Liver (tissue), 9 donors: ENCODE measurements around the gene HIP1. TPM values are rescaled to one million over a fixed set of nuclear protein-coding genes. Genes with fewer than 3 reads are reported as not detected.

ENCODE experiments used
- DNase-seq: peaks from one replicate; pipeline ENCODE4 v3.0.0-alpha.2; 2017; ENCODE audit warnings: low spot score
- H3K27ac ChIP-seq, 2 donors: one replicate each; pipeline ENCODE4 v1.7.0; 2013; ENCODE audit warnings: inconsistent platforms in 2 of 2, low read length in 2 of 2, control low read depth in 1 of 2, low read depth in 1 of 2, mild to moderate bottlenecking in 1 of 2
- H3K27me3 ChIP-seq, 4 donors: one replicate each; pipeline versions ENCODE4 v1.6.1 to v1.7.0; 2013; ENCODE audit warnings: low read length in 3 of 4, inconsistent platforms in 1 of 4, mild to moderate bottlenecking in 1 of 4, moderate library complexity in 1 of 4; ENCODE audit not compliant: control insufficient read depth in 4 of 4, insufficient read depth in 4 of 4
- H3K36me3 ChIP-seq, 4 donors: one replicate each; pipeline versions ENCODE4 v1.6.1 to v1.7.0; 2013; ENCODE audit warnings: low read length in 3 of 4, mild to moderate bottlenecking in 3 of 4, low read depth in 1 of 4, moderate library complexity in 1 of 4; ENCODE audit not compliant: control insufficient read depth in 4 of 4, insufficient read depth in 3 of 4
- H3K4me1 ChIP-seq, 4 donors: one replicate each; pipeline versions ENCODE4 v1.6.1 to v1.7.0; 2013; ENCODE audit warnings: low read length in 3 of 4, mild to moderate bottlenecking in 3 of 4, moderate library complexity in 1 of 4; ENCODE audit not compliant: control insufficient read depth in 4 of 4, insufficient read depth in 4 of 4
- H3K4me3 ChIP-seq, 3 donors: one replicate each; pipeline versions ENCODE4 v1.6.1 to v1.7.0; 2013; ENCODE audit warnings: low read length in 3 of 3, control low read depth in 1 of 3, low read depth in 1 of 3, mild to moderate bottlenecking in 1 of 3
- H3K9ac ChIP-seq, 2 donors: one replicate each; pipeline ENCODE4 v1.7.0; 2013; ENCODE audit warnings: low read length in 2 of 2, mild to moderate bottlenecking in 2 of 2, moderate library complexity in 2 of 2, control low read depth in 1 of 2, low read depth in 1 of 2
- H3K9me3 ChIP-seq, 4 donors: one replicate each; pipeline versions ENCODE4 v1.6.1 to v1.7.0; 2013; ENCODE audit warnings: low read length in 3 of 4; ENCODE audit not compliant: control insufficient read depth in 4 of 4
- EGR1 ChIP-seq, 2 donors: IDR thresholded peaks; 2 replicates each; pipeline ENCODE4 v1.6.1; 2016 to 2018; ENCODE audit warnings: antibody characterized with exemption in 2 of 2, low read depth in 2 of 2
- FOXA1 ChIP-seq: IDR thresholded peaks from 2 replicates; pipeline ENCODE4 v1.6.1; 2016; ENCODE audit warnings: antibody characterized with exemption
- FOXA2 ChIP-seq: IDR thresholded peaks from 2 replicates; pipeline ENCODE4 v1.6.1; 2016; ENCODE audit warnings: antibody characterized with exemption
- GABPA ChIP-seq, 2 donors: IDR thresholded peaks in 1 of 2; conservative IDR thresholded peaks in 1 of 2; 2 replicates each; pipeline ENCODE4 v1.6.1; 2016; ENCODE audit warnings: antibody characterized with exemption in 2 of 2, mild to moderate bottlenecking in 1 of 2, moderate library complexity in 1 of 2
- HNF4A ChIP-seq, 2 donors: conservative IDR thresholded peaks; 2 replicates each; pipeline ENCODE4 v1.6.1; 2016; ENCODE audit warnings: antibody characterized with exemption in 2 of 2, mild to moderate bottlenecking in 2 of 2
- HNF4G ChIP-seq: IDR thresholded peaks from 2 replicates; pipeline ENCODE4 v1.6.1; 2016; ENCODE audit warnings: antibody characterized with exemption
- JUND ChIP-seq, 2 donors: IDR thresholded peaks; 2 replicates each; pipeline ENCODE4 v1.6.1; 2016; ENCODE audit warnings: antibody characterized with exemption in 2 of 2
- NR2F2 ChIP-seq: IDR thresholded peaks from 2 replicates; pipeline ENCODE4 v1.6.1; 2016; ENCODE audit warnings: antibody characterized with exemption
- RAD21 ChIP-seq, 2 donors: IDR thresholded peaks; 2 replicates each; pipeline ENCODE4 v1.6.1; 2016; ENCODE audit warnings: antibody characterized with exemption in 2 of 2, mild to moderate bottlenecking in 2 of 2
- RXRA ChIP-seq, 2 donors: IDR thresholded peaks; 2 replicates each; pipeline ENCODE4 v1.6.1; 2017 to 2018; ENCODE audit warnings: antibody characterized with exemption in 2 of 2, mild to moderate bottlenecking in 1 of 2
- SP1 ChIP-seq: IDR thresholded peaks from 2 replicates; pipeline ENCODE4 v1.6.1; 2018; ENCODE audit warnings: antibody characterized with exemption, mild to moderate bottlenecking
- TAF1 ChIP-seq: conservative IDR thresholded peaks from 2 replicates; pipeline ENCODE4 v1.6.1; 2016; ENCODE audit warnings: antibody characterized with exemption, mild to moderate bottlenecking
- YY1 ChIP-seq: IDR thresholded peaks from 2 replicates; pipeline ENCODE4 v1.6.1; 2016; ENCODE audit warnings: antibody characterized with exemption, mild to moderate bottlenecking
- WGBS: extraction: QIAGEN DNeasy Blood & Tissue Kit; methylation state at CpG from one replicate; pipeline ENCODE4 v1.1.7; 2013; 5-methylcytosine and 5-hydroxymethylcytosine counted together
- polyA plus RNA-seq, 2 donors: library from polyadenylated mRNA; stranded (reverse) in 1 of 2; unstranded in 1 of 2; fragments of 200-250 nt in 1 of 2; fragments of >200 nt in 1 of 2; fragmentation: Nextera tagmentation in 1 of 2; extraction: Ambion mirVana in 1 of 2; gene quantifications; one replicate each; pipeline versions ENCODE4 v1.2.1 to v1.2.3, GENCODE V29; 2013 to 2015
- total RNA-seq, 2 donors: library from RNA; depleted of rRNA; stranded (reverse); fragments of >200 nt; gene quantifications; one replicate each; pipeline ENCODE4 v1.2.3, GENCODE V29; 2014
- TF ChIP-seq, protein P1 (sequence below): IDR thresholded peaks from 2 replicates; pipeline ENCODE4 v1.6.1; 2016; ENCODE audit warnings: antibody characterized with exemption, mild to moderate bottlenecking
- TF ChIP-seq, protein P2 (sequence below): IDR thresholded peaks from 2 replicates; pipeline ENCODE4 v1.6.1; 2016; ENCODE audit warnings: antibody characterized with exemption
- TF ChIP-seq, protein P3 (sequence below): IDR thresholded peaks from 2 replicates; pipeline ENCODE4 v1.6.1; 2016; ENCODE audit warnings: antibody characterized with exemption
- TF ChIP-seq, protein P4 (sequence below): IDR thresholded peaks from 2 replicates; pipeline ENCODE4 v1.6.1; 2016; ENCODE audit warnings: antibody characterized with exemption
- TF ChIP-seq, protein P5 (sequence below): fragments of 150-350 bp; IDR thresholded peaks from 2 replicates; pipeline ENCODE4 v1.5.1; 2017; ENCODE audit warnings: improper control_type of control experiment, low read depth, low read length; ENCODE audit not compliant: missing input control
- donor health status: healthy.
- donor health status: healthy.
- donor health status: healthy.
- donor health status: healthy.
- donor health status: healthy.

Gene HIP1
- total and polyA plus RNA-seq, 4 donors, result 3.8 to 13.6 (median 7.8) TPM

DNA sequence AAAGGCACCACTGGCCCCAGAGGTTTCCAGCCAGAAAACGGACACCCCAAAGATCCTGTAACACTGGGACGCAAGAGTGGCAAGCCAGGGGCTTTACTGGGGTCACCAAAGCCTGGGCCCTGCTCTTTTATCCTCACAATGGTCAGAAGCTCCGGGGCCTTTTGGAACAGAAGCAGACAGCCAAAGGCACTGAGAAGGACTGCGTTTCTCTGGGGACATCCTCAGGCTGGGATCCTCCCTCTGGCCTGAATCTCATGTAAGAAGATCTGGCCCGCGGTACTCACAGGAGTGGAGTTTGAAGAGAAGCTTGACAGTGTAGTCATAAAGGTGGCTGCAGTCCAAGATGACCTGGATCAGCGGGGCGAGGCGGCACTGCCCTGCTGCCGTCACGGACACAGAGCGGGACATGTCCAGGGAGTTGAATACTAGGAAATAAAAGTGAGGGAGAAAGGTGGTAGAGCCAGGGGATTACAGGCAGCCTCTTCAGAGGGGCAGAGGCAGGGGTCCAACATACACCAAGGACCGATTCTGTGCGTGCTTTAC is 165.2 kb downstream of the HIP1 start:
- Histone ChIP-seq H3K27me3 (no peaks in the 10 kb centered on the region), H3K9ac (no peak overlapping the region), H3K4me3 (no peak overlapping the region), H3K9me3 (no peaks in the 10 kb centered on the region), H3K4me1 (no peaks in the 10 kb centered on the region), H3K36me3 (peaks cover 2 to 27% (median 14%) of the 10 kb centered on the region in 4 donors), H3K27ac (no peak overlapping the region)
- WGBS, result 97% methylated on average over 14 of the region's 14 CpGs
- TF ChIP-seq FOXA1, result no peak
- no peak for TF ChIP-seq GABPA (IDR thresholded peaks at IDR 0.05 in 1 of 2, conservative IDR thresholded peaks at IDR 0.05 in 1 of 2)
- TF ChIP-seq, protein P1, sequence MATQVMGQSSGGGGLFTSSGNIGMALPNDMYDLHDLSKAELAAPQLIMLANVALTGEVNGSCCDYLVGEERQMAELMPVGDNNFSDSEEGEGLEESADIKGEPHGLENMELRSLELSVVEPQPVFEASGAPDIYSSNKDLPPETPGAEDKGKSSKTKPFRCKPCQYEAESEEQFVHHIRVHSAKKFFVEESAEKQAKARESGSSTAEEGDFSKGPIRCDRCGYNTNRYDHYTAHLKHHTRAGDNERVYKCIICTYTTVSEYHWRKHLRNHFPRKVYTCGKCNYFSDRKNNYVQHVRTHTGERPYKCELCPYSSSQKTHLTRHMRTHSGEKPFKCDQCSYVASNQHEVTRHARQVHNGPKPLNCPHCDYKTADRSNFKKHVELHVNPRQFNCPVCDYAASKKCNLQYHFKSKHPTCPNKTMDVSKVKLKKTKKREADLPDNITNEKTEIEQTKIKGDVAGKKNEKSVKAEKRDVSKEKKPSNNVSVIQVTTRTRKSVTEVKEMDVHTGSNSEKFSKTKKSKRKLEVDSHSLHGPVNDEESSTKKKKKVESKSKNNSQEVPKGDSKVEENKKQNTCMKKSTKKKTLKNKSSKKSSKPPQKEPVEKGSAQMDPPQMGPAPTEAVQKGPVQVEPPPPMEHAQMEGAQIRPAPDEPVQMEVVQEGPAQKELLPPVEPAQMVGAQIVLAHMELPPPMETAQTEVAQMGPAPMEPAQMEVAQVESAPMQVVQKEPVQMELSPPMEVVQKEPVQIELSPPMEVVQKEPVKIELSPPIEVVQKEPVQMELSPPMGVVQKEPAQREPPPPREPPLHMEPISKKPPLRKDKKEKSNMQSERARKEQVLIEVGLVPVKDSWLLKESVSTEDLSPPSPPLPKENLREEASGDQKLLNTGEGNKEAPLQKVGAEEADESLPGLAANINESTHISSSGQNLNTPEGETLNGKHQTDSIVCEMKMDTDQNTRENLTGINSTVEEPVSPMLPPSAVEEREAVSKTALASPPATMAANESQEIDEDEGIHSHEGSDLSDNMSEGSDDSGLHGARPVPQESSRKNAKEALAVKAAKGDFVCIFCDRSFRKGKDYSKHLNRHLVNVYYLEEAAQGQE, result no peak
- TF ChIP-seq TAF1, result no peak
- TF ChIP-seq FOXA2, result no peak
- no peak for TF ChIP-seq HNF4G
- TF ChIP-seq EGR1 (IDR thresholded peaks at IDR 0.05; ENCODE audit: low read depth in 2 of 2), result no peak
- no peak for TF ChIP-seq YY1
- TF ChIP-seq RAD21 (IDR thresholded peaks at IDR 0.05), result no peak
- no peak for TF ChIP-seq JUND (IDR thresholded peaks at IDR 0.05)
- no peak for TF ChIP-seq HNF4A (conservative IDR thresholded peaks at IDR 0.05)
- TF ChIP-seq, protein P2, sequence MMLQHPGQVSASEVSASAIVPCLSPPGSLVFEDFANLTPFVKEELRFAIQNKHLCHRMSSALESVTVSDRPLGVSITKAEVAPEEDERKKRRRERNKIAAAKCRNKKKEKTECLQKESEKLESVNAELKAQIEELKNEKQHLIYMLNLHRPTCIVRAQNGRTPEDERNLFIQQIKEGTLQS, result no peak
- no peak for TF ChIP-seq NR2F2
- no peak for TF ChIP-seq RXRA (IDR thresholded peaks at IDR 0.05)
- TF ChIP-seq, protein P3, sequence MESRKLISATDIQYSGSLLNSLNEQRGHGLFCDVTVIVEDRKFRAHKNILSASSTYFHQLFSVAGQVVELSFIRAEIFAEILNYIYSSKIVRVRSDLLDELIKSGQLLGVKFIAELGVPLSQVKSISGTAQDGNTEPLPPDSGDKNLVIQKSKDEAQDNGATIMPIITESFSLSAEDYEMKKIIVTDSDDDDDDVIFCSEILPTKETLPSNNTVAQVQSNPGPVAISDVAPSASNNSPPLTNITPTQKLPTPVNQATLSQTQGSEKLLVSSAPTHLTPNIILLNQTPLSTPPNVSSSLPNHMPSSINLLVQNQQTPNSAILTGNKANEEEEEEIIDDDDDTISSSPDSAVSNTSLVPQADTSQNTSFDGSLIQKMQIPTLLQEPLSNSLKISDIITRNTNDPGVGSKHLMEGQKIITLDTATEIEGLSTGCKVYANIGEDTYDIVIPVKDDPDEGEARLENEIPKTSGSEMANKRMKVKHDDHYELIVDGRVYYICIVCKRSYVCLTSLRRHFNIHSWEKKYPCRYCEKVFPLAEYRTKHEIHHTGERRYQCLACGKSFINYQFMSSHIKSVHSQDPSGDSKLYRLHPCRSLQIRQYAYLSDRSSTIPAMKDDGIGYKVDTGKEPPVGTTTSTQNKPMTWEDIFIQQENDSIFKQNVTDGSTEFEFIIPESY, result no peak
- TF ChIP-seq, protein P4, sequence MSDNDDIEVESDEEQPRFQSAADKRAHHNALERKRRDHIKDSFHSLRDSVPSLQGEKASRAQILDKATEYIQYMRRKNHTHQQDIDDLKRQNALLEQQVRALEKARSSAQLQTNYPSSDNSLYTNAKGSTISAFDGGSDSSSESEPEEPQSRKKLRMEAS, result no peak
- DNase-seq, result no peak

DNA sequence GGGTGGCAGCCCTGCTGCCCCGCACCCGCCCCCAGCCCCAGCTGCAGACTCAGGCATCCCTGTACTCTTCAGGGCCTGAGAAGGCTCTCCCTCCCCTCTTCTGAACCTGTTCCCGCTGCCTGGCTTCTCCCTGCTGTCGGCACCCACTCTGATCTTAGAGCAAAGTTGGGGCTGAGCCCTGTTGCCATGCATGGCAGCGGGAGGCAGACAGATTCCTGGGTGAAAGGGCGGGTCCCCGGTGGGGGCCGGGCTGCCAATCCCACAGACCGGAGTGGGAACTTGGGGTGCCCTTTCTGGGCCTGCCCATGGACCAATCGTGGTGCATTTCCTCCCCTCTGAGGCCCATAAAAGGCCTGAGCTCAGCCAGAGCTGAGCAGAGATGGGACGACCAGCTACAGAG is 165.9 kb downstream of the HIP1 start:
- H3K36me3 ChIP-seq, result peaks cover 2 to 31% (median 18%) of the 10 kb centered on the region in 4 donors
- no peaks in the 10 kb centered on the region for H3K4me1 ChIP-seq
- no peak overlapping the region for H3K9ac ChIP-seq
- 93% methylated on average over 11 of the region's 11 CpGs for WGBS
- no peak for DNase-seq
- H3K27ac ChIP-seq, result no peak overlapping the region
- no peak overlapping the region for H3K4me3 ChIP-seq
- H3K27me3 ChIP-seq, result no peaks in the 10 kb centered on the region
- H3K9me3 ChIP-seq, result no peaks in the 10 kb centered on the region
- TF ChIP-seq RXRA (IDR thresholded peaks at IDR 0.05) (no peak), FOXA1 (no peak), JUND (IDR thresholded peaks at IDR 0.05) (no peak), FOXA2 (no peak), SP1 (no peak), TAF1 (no peak), GABPA (IDR thresholded peaks at IDR 0.05 in 1 of 2, conservative IDR thresholded peaks at IDR 0.05 in 1 of 2) (no peak), HNF4G (no peak), EGR1 (IDR thresholded peaks at IDR 0.05; ENCODE audit: low read depth in 2 of 2) (no peak), RAD21 (IDR thresholded peaks at IDR 0.05) (no peak)
- TF ChIP-seq, protein P1, result no peak
- TF ChIP-seq, protein P5, sequence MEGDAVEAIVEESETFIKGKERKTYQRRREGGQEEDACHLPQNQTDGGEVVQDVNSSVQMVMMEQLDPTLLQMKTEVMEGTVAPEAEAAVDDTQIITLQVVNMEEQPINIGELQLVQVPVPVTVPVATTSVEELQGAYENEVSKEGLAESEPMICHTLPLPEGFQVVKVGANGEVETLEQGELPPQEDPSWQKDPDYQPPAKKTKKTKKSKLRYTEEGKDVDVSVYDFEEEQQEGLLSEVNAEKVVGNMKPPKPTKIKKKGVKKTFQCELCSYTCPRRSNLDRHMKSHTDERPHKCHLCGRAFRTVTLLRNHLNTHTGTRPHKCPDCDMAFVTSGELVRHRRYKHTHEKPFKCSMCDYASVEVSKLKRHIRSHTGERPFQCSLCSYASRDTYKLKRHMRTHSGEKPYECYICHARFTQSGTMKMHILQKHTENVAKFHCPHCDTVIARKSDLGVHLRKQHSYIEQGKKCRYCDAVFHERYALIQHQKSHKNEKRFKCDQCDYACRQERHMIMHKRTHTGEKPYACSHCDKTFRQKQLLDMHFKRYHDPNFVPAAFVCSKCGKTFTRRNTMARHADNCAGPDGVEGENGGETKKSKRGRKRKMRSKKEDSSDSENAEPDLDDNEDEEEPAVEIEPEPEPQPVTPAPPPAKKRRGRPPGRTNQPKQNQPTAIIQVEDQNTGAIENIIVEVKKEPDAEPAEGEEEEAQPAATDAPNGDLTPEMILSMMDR, result no peak
- TF ChIP-seq, protein P2, result no peak
- TF ChIP-seq, protein P4, result no peak
